ENCODE measurements around the gene EFNB2.

- no peak for TF ChIP-seq CTCF (conservative IDR thresholded peaks at IDR 0.05; ENCODE audit: low read depth, low read length)
- TF ChIP-seq EZH2 (IDR thresholded peaks at IDR 0.05; ENCODE audit: borderline replicate concordance, low read depth, low read length, poor library complexity, severe bottlenecking), result no peak
Measured at GRCh38 chr13:106560821-106561220, 25.4 kb upstream of the EFNB2 start.
